ENCODE measurements around the gene STK4.
"Not testable (repeated sequence)": the region's sequence is repeated elsewhere in the genome, so short reads cannot be mapped to it uniquely, and the experiment has no call there.

STK4 gene

DNA sequence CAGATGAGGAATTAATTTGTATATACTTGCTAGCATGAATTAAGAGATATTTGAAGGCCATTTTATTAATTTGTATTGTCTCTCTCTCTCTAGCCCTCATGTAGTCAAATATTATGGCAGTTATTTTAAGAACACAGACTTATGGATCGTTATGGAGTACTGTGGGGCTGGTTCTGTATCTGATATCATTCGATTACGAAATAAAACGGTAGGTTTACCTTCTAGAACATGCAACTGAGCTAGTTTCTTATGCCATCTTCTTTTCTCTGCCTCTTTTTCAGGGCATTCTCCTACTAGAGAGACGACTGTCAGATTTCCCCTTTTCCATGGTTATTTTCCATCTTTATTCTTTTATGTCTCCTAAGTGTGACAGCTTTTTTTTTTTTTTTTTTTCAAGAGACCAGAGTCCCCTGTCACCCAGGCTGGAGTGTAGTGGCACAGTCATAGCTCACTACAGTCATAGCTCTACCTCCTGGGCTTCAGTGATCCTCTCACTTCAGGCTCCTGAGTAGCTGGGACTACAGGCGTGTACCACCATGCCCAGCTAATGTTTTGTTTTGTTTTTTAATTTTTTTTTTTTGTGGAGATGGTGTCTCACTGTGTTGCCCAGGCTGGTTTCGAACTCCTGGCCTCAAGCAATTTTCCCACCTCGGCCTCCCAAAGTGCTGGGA lies 15.6 kb downstream of the STK4 start:
- DNase-seq (ENCODE audit: low spot score) (no peak), FAIRE-seq (no peak)

DNA sequence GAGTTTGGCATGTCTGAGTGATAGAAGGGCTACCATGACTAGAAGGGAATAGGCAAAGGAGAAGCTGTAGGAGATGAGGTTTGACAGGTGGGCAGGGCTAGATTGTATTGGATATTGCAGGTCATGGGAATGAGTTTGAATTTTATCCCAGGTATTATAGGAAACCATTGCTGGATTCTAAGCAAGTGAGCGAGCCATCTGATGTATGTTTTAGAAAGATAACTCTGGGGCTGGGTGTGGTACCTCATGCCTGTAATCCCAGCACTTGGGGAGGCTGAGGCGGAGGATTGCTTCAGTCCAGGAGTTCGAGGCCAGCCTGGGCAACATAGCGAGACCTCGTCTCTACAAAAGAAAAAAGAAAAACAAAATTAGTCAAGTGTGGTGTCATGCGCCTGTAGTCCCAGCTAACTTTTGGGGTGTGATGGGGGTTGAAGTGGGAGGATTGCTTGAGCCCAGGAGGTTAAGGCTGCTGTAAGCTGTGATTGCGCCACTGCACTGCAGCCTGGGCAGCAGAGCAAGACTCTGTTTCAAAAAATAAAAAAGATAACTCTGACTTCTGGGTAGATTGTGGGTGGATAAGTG lies 16.9 kb downstream of the STK4 start:
- FAIRE-seq: no peak

DNA sequence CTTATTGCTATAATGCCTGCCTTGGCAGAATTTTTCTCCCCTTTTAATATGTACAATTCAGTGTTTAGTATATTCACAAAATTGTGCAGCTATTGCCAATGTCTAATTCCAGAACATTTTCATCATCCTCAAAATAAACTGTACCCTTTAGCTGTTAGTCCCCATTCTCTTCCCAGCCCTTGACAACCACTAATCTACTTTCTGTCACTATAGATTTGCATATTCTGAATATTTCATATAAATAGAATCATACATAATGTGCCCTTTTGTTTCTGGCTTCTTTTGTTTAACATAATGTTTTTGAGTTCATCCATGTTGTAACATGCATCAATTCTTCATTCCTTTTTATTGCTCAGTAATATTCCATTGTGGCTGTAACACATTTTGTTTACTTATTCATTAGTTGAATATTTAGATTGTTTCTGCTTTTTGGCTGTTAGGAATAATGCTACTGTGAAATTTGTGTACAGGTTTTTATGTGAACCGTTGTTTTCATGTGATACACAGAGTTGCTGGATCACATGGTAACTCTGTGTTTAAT lies 22.4 kb downstream of the STK4 start:
- no peak for DNase-seq (ENCODE audit: low spot score)
- no peak for FAIRE-seq

More for the DNA sequence above, 16.9 kb downstream of the STK4 start:
- no peak for DNase-seq (ENCODE audit: low spot score)

DNA sequence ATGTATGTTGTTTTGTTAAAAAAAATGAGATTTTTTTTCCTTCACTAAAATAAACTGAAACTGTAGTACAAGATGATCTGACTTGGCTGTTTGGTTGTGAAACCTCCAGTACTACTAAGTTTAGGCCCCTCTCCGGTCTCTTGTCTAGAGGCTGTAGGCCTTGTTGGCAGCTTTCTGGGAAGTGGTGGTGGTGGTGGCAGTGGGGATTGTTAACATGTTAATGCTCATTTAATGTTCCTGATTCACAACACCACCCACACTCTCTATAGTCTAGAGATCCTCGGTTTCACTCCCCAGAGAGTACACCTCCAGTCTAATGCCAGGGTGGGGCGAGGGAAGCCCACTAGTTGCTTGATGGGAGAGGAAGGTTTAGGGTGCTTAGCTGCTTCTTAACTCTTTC lies 24.1 kb downstream of the STK4 start:
- DNase-seq (ENCODE audit: low spot score) (no peak), FAIRE-seq (no peak)

DNA sequence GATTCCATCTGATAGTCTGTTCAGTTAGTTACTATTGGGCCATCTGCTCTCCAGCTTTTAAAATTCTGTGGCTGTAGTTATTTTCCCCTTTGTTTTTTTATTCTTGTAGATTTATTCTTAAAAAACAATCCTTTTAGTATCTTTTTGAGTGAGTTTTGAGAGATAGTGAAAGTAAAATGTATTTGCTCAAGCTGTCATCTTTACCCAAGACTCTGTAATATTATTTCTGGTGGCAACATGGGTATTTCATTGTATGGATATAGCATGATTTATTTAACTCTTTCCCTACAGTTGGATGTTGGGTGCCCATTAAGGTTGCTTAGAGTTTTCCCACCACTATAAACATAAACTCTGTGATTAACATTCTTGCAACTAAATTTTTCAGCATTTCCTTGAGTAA lies 24.6 kb downstream of the STK4 start:
- DNase-seq (ENCODE audit: low spot score) (no peak), FAIRE-seq (no peak)

DNA sequence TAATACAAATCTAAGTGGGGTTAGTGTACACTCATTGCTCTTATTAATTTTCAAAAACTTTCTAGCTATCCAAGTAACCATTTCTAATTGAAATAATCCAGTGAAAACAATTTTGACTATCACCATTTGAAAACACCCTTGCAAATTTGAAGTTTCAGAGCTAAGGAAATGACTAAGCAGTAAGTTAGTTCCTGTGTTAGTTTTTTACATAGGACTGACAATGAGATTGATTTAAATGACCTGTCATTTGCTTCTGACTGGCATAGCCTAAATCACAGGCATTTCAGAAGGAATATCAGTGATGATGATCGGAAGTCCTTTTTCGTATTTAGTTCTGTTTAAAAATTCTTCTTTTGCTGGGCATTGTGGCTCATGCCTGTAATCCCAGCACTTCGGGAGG lies 27.0 kb downstream of the STK4 start:
- DNase-seq (ENCODE audit: low spot score) (no peak), FAIRE-seq (no peak)

- FAIRE-seq: no peak
- DNase-seq (ENCODE audit: low spot score): no peak
Observed at GRCh38 chr20:44997171-44997570, 30.9 kb downstream of the STK4 start.

GRCh38 chr20:44997668-44998067 lies 31.4 kb downstream of the STK4 start:
- FAIRE-seq (no peak), DNase-seq (ENCODE audit: low spot score) (no peak)

GRCh38 chr20:45008521-45009049 lies 42.3 kb downstream of the STK4 start:
- DNase-seq (ENCODE audit: low spot score): no peak
- no peak for FAIRE-seq

- FAIRE-seq (no peak), DNase-seq (ENCODE audit: low spot score) (no peak)
Observed at GRCh38 chr20:45010399-45010828, 44.1 kb downstream of the STK4 start.

- DNase-seq (ENCODE audit: low spot score) (peak; percentile 64), FAIRE-seq (no peak)
Observed at GRCh38 chr20:45011108-45011526, 44.8 kb downstream of the STK4 start.

GRCh38 chr20:45012682-45013302 lies 46.5 kb downstream of the STK4 start:
- DNase-seq (ENCODE audit: low spot score) (peak; percentile 62), FAIRE-seq (no peak)

GRCh38 chr20:45014131-45014530 lies 47.8 kb downstream of the STK4 start:
- DNase-seq (ENCODE audit: low spot score); FAIRE-seq: not testable (repeated sequence)

- no peak for DNase-seq (ENCODE audit: low spot score)
- FAIRE-seq: no peak
Observed at GRCh38 chr20:45014671-45015415, 48.5 kb downstream of the STK4 start.

GRCh38 chr20:45016089-45016671 lies 49.9 kb downstream of the STK4 start:
- FAIRE-seq: no peak
- no peak for DNase-seq (ENCODE audit: low spot score)

- DNase-seq (ENCODE audit: low spot score) (no peak), FAIRE-seq (no peak)
Observed at GRCh38 chr20:45017281-45017680, 51.0 kb downstream of the STK4 start.

DNA sequence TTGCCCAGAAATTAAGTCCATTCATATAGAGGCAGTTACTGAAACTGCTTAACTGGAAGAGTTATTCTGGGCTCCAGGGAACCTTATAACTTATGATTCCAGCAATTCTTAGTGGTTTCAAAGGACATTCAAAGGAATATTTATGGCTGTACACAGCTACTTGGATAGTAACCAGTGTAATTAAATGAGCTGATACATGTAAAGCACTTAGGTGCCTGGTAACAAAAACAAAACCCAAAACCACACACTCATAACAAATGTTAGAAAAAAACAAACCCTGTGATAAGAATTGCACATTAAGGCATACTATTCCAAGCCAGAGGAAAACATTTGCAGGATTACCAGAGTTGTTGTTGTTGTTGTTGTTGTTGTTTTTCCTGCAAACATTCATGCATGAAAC lies 51.5 kb downstream of the STK4 start:
- DNase-seq (ENCODE audit: low spot score) (no peak), FAIRE-seq (no peak)

GRCh38 chr20:45019027-45019761 lies 52.9 kb downstream of the STK4 start:
- no peak for DNase-seq (ENCODE audit: low spot score)
- FAIRE-seq: no peak

DNA sequence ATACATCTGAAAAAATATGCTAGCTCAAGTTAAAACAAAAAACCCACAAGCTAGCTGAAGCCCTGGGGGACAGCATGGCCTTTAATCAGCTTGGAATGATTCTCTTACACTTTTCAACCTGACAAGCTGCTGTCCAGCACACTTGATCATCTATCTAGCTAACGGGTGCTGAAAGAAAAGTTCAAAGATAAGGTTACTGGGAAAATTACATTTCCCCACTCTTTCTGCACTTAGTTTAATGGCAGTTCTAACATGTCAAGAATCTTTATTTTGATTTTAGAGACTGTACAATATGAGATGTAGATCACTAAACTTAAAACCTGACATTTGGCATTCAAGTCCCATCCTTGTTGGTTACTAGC lies 53.4 kb downstream of the STK4 start:
- DNase-seq (ENCODE audit: low spot score) (no peak), FAIRE-seq (no peak)

- FAIRE-seq: no peak
- DNase-seq (ENCODE audit: low spot score): no peak
Observed at GRCh38 chr20:45020236-45020886, 54.0 kb downstream of the STK4 start.

Measured in urothelium cell line (cell line).